ENCODE measurements around the gene SNRPD3. TPM values are rescaled to one million over a fixed set of nuclear protein-coding genes. Genes with fewer than 3 reads are reported as not detected.

The SNRPD3 gene
- total RNA-seq, 1 donor = 112 TPM

DNA sequence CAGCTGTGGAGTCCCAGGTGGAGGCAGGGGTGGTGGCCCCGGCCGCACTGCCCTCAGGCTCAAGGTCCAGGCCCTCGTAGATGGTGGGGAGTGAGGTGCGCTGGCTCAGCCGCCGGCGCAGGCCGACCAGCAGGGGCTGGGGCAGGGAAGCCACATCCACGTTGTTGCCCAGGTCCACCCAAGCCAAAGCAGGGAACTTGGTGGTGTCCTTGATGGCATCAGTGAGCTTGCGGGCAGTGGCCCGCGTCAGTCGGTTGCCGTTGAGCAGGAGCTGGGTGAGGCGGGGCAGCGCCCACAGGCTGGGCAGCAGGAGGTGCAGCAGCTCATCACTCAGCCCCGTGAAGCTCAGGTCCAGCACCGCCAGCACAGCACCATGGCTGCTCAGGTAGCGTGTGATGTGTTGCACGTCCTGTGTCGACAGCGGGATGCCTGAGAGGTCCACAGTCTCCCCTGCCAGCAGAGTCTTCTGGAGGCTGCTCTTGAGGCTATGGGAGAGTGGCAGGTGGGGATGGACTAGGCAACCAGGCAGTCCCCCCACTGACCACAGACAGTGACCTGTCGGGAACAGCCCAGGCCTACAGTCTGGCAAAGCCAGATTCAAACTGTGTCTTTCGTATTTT is 30.2 kb downstream of the SNRPD3 start:
- H3K4me3 ChIP-seq (ENCODE audit: low read depth, low read length) = no peak overlapping the region
- DNase-seq (ENCODE audit: low read depth) = no peak
- TF ChIP-seq, protein P1, sequence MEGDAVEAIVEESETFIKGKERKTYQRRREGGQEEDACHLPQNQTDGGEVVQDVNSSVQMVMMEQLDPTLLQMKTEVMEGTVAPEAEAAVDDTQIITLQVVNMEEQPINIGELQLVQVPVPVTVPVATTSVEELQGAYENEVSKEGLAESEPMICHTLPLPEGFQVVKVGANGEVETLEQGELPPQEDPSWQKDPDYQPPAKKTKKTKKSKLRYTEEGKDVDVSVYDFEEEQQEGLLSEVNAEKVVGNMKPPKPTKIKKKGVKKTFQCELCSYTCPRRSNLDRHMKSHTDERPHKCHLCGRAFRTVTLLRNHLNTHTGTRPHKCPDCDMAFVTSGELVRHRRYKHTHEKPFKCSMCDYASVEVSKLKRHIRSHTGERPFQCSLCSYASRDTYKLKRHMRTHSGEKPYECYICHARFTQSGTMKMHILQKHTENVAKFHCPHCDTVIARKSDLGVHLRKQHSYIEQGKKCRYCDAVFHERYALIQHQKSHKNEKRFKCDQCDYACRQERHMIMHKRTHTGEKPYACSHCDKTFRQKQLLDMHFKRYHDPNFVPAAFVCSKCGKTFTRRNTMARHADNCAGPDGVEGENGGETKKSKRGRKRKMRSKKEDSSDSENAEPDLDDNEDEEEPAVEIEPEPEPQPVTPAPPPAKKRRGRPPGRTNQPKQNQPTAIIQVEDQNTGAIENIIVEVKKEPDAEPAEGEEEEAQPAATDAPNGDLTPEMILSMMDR (IDR thresholded peaks at IDR 0.05; ENCODE audit: insufficient read depth, low read length) = no peak

- TF ChIP-seq, protein P1 (IDR thresholded peaks at IDR 0.05; ENCODE audit: insufficient read depth, low read length) = no peak
- no peak for DNase-seq (ENCODE audit: low read depth)
- H3K4me3 ChIP-seq (ENCODE audit: low read depth, low read length) = no peak overlapping the region
These were observed 31.5 kb downstream of the SNRPD3 start for GRCh38 chr22:24587251-24587650.

DNA sequence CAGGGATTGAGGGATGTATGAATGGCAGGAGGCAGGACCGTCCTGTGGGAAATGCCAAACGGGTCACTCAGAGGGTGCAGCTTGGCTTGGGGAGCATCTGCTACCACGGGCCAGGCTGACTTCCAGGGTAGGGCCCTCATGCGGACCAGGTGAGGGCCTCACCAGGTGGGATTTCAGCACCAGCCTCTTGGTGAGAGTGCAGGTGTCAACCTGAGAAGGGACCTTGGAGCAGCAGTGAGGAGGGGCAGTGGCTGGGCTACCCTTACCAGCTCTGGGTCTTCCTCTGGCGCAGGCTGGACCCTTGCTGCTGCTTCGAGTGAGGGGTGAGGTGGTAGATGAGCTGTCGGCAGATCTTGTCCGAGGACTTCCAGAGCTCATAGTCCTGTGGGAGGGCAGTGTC is 32.1 kb downstream of the SNRPD3 start:
- TF ChIP-seq, protein P1 (IDR thresholded peaks at IDR 0.05; ENCODE audit: insufficient read depth, low read length) = no peak
- DNase-seq (ENCODE audit: low read depth) = no peak
- no peak overlapping the region for H3K4me3 ChIP-seq (ENCODE audit: low read depth, low read length)

- no peak for DNase-seq (ENCODE audit: low read depth)
- TF ChIP-seq, protein P1 (IDR thresholded peaks at IDR 0.05; ENCODE audit: insufficient read depth, low read length) = no peak
- no peak overlapping the region for H3K4me3 ChIP-seq (ENCODE audit: low read depth, low read length)
These were observed 32.6 kb downstream of the SNRPD3 start for GRCh38 chr22:24588381-24588756.

- TF ChIP-seq, protein P1 (IDR thresholded peaks at IDR 0.05; ENCODE audit: insufficient read depth, low read length) = no peak
- no peak for DNase-seq (ENCODE audit: low read depth)
- H3K4me3 ChIP-seq (ENCODE audit: low read depth, low read length) = no peak overlapping the region
These were observed 33.1 kb downstream of the SNRPD3 start for GRCh38 chr22:24588757-24589481.

GRCh38 chr22:24589518-24590030 is 33.8 kb downstream of the SNRPD3 start:
- TF ChIP-seq, protein P1 (IDR thresholded peaks at IDR 0.05; ENCODE audit: insufficient read depth, low read length) = no peak
- no peak overlapping the region for H3K4me3 ChIP-seq (ENCODE audit: low read depth, low read length)
- DNase-seq (ENCODE audit: low read depth) = no peak

All from fibroblast of the aortic adventitia (primary cell).